Activated CD4-positive, CD25-positive, alpha-beta regulatory T cell treated with anti-CD3 and anti-CD28 coated beads, Interleukin-2, amount 50 U/mL, for 72 hours (primary cell): ENCODE results near the gene UCK2.
A peak's percentile ranks its signal among the peaks of the same experiment; 100 is the strongest.

Experiments used
- DNase-seq: peaks from one replicate; pipeline ENCODE4 v3.0.0; 2021

Gene UCK2

DNA sequence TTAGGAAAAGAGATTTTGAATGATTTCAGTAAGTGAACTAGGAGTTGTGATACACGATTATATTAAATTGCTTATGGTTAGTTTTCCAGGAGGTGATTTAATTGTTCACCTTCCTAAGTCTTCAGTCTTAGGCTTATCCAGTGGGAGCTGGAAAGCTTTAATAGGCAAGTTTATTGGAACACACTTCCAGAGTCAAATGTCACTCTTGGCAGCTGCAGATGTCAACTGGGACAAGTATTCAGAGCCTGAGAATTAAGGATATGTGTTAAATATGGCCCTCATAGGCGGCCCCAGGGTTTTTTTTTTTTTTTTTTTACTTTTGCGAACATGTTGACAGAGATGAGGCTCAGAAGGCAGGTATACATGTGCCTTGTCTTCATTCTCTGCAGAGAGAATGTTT lies 29.2 kb downstream of the UCK2 start:
- no peak for DNase-seq

DNA sequence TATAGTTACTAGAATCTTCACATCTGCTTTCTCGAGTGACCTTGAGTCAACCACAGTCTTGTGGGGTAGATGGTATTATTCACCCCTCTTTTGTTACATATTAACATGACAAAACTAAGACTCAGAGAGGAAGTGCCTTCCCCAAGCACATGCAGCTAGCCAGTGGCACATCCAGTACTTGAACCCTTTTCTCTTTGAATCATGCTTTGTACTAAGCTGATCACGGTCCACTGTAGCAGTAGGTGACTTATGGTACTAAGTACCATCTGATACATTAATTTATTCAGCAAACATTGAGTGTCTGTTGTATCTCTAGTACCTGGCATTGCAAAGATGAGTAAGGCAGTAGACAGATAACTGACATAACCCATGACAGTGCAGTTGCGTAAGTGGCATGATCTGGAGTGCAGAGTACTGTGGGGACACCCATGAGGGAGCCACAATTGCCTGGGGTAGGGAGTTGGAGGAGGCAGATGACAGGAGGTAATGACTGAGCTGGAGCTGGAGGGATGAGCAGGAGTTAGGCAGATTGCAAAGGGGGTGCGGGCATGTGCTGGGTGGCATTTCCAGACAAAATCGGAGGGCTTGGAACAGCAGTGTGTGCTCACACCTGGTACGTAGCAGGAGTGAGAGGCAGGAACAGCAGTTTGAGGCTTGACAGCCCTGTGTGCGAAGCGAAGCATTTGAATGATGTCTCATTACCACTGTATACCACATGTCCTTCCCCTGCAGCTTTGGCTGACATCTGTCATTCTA lies 29.8 kb downstream of the UCK2 start:
- no peak for DNase-seq

DNA sequence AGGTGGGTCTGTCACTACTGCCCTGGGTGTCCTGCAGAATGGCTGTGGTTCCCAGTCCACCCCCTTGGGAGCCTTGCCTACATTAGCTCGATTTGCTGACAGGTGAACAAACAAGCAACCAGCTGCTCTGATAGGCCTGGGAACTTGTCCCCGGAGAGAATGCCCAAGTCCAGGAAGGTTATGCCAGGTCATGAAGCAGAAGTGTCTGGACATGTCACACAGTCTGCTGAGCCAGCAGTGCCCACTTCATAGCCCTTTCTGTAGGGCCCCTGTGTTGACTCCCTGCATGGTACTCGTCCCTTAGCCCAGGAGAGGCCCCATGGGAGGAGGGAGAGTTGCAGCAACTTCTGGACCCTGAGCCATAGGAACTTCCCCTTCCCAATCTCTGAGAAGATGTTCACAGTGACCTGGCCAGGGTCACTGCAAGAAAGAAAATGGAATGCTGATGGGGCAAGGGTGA lies 31.0 kb downstream of the UCK2 start:
- no peak for DNase-seq

DNA sequence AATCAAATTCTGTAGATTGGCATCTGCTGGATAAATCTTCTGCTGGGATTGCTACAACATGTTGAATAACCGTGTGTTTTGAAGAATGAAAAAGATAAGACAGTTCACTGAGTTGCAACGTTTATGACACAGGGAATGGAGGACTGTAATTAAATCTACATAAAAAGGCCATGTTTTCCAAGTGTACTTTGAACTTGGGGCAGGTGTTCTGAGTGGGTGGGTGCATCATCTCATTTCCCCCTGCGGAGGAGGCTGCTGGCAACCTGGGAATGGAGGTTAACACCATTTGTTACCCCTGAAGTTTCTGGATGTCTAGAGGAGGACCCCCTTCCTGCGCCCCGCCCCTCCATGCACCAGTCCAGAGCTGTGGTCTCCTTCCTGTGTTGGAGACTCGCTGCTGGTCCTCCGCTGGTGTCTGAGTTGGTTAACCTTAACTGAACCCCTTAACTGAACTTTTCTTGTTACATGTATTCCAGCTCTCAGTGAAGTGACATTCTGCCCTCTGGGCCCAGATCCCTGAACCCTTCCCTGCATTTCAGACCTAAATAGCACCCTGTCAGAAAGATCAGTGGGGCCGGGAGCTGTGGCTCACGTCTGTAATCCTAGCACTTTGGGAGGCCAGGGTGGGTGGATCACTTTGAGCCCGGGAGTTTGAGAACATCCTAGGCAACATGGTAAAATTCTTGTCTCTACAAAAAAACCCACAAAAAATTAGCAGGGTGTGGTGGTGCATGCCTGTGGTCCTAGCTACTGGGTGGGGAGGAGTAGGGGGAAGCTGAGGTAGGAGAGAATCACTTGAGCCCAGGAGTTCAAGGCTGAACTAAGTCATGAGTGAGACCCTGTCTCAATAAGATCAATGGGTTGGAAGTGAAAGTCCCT lies 31.8 kb downstream of the UCK2 start:
- DNase-seq: no peak

DNA sequence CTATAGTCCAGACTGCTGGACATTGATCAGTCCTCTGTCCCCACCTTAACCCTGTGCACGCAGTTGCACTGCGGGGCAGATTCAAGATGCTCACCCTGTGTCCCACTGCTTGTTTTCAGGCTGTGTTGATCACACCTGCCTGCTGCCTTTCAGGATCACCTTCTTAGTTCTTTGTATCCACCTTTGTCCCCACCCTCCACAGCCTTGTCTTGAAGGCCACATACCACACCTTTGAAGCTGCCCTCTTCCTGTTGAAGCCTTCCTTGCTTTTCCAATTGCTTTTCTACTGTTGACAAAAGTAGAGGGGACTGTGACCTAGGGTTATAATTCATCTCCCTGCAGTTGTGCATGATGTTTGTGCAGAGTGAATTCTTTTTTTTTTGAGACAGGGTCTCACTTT lies 32.7 kb downstream of the UCK2 start:
- no peak for DNase-seq

DNA sequence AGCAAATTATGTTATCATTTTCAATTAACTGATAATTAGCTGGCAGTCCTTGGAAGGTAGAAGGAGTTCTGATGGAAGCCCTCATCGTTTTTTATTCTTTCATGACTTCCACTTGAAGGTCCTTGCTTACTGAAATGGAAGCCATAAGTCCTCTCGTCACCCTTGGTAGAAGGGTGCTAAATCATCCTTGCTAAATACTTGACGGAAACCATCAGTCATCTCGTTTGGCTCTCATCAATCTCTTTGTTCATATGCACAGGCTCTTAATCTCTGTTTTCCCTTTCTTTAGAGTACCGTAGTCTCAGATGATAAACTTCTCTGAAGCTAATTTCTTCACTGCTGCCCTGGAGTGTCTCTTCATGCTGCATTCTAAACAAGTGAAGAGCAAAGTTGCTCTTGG lies 34.5 kb downstream of the UCK2 start:
- no peak for DNase-seq

DNA sequence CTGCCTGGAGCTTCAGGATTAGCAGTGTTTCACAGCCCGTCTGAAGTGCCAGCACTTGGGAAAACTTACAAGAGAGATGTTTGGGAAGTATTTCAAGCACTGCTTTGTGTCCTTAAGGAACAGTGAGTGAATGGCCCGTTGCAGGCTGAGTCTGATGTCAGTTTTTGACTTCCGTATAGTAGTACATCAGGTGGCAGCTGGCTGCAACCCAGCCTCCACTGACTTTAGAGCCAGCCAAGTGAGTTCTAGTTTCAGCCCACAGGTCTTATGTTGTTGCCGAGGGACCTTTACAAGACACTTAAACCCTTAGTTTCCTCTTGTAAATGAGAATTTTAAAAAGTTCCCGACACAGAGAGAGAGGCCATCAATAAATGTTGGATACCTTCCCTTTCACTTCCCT lies 35.0 kb downstream of the UCK2 start:
- no peak for DNase-seq

DNA sequence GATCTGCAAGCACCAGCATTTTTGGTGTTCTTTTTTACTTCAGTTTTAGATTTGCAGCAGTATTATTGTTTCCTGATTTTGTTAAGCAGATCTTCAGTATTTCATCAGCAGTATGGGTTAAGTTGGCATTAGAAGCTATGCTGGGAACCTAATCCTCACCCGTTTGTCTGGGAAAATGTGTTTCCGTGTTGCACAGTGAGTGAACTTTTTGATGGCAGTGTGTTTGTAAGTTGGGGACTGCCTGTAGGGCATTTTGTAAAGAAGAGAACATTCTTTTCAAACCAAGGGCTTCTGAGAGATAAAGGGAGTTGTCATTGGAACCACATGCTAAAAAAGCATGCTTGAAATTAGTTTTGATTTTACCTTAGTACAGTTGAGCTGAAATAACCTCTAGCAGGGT lies 35.9 kb downstream of the UCK2 start:
- DNase-seq: no peak

DNA sequence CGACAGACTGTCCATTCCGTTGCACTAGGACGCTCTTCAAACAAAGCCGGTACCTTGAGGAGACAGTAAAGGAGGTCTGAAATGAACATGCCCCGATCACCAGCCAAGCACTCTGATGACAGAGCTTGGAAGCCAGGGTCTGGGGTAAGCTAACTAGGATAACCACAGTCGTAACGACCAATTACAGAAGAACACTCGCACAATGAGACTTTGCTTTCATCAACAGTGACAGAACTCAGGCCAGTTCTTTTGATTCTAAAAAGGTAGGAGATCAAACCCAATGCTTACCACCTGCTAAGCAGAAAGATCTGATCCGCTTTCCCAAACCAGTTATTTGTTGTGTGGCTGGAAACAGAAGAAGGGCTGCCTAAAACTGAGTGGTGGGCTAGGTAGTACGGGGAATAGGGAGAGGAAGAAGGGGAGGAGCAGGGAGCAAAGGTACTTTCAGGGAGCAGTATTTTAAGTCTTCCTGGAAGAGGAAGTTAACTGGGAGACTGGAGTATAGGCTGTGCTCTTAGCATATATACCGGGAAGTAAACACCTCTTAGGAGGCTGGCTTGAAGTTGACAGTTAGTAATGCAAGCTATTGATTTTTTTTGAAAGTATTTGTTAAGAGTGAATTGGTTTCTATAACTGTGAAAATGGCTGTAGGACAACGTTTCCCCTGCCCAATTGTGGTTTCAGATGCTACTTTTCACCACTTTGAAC lies 38.4 kb downstream of the UCK2 start:
- DNase-seq: no peak

DNA sequence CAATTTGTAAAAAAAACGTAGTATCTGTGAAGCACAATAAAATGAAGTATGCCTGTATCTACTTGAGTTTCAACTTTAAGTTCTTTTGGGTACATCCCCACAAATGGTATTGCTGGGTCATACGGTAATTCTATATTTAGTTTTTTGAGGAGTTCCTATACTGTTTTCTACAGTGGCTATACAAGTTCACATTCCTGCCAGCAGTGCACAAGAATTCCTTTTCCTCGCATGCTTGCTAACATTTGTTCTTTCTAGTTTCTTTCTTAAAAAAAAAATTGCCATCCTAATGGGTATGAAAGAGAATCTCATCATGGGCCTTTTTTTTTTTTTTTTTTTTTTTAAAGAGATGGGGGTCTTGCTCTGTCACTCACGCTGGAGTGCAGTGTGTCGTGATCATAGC lies 41.9 kb downstream of the UCK2 start:
- no peak for DNase-seq

DNA sequence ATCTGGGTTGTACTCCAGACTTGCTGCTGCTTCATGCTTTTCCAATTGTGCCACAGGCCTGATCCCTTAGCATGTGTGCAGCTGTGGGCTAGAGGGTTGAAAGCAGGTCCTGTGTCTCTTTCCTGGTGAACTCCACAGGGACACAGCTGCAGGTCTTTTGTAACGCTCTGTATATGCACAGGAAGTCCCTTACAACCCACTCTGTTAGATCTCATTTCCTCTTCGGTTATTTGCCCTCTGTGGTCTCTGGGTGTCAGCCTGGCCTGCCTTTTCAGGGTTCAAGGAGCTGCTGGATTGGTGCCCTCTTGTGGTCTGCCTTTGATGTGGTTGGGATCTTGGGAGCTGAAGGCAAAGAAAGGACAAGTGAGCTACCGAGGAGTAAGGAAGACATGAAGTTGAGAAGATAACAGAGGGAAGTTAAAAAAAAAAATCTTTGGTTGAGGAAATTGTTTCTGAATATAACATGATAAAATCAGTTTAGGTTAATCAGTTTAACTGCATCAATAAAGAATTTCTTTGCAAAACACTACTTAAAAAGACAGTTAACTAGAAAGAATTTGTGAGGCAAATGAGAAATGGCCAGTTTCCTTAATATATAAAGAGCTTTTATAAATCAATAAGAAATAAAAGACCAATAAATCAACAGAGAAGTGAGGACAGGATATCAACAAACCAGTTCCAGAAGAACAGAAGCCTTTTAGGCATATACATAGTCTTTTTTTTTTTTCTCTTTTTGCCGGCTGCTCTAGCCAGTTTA lies 44.1 kb downstream of the UCK2 start:
- DNase-seq: peak; percentile 33

DNA sequence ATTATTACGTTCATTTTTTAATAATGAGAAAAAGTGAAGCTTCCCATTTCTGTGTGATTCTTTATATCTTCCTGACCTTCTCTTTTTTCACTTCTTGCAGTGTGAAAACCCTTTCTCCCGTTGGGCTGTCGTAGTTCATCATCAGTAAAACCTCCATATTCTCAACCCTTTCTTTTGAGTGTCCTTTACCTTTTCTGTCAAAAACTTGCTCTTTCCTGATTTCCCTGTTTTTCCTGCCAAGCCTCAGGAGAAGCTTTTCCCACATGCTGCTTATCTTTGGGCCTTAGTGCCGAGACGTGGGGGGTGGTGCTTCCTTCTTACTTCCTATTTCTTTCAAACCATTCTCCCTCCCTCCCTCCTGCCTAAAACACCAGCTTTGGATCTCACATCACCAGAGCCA lies 46.1 kb downstream of the UCK2 start:
- DNase-seq: no peak

DNA sequence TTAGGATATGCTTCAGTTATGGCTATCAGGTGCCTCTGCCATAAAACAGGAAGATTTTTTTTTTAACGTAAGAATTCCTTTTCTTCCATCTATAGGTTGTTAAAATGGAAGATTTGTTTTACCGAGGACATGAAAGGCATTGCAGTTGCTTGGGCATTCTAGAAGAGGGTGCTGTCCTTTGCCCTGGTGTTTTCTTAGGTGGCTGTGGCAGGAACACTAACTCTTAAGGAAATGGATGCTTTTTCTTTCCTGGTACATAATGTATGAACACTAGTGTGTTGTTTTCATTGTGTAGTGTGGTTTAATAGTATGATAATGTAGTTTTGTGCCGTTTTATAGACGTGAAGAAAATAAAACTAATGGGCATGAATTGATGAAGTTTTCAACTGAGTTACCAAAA lies 47.2 kb downstream of the UCK2 start:
- no peak for DNase-seq

DNA sequence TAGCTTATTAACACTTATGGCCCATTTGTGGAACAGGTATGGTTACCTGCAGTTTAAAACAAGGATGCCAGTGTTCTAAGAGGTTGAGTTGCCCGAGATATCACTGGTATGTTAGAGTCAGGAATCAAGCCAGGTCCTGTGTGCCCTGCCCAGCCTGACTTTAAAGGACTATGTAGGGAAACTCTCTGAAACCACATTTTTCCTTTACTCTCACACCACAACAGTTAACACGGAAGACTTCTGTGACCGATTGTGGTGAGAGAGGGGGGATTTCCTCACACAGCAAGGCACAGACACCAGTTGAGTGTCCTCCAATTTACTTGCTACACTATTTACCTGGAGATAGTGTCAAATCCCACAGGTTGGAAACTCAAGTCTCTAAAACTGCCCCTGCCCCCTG lies 47.8 kb downstream of the UCK2 start:
- DNase-seq: no peak

DNA sequence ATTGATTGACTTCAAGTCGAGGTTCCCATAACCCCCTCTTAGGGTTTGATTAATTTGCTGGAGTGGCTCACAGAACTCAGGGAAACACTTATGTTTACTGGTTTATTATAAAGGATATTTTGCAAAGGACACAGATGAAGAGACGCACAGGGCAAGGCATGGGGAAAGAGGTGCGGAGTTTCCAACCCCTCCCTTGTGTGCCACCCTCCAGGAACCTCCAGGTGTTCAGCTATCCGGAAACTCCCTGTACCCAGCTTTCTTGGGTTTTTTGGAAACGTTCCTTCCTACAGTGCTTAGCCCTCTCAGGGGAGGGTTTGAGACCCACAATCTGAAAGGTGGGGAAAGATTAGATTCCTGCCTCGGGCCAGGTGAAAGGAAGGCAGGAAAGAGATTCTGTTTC lies 48.2 kb downstream of the UCK2 start:
- DNase-seq: no peak

DNA sequence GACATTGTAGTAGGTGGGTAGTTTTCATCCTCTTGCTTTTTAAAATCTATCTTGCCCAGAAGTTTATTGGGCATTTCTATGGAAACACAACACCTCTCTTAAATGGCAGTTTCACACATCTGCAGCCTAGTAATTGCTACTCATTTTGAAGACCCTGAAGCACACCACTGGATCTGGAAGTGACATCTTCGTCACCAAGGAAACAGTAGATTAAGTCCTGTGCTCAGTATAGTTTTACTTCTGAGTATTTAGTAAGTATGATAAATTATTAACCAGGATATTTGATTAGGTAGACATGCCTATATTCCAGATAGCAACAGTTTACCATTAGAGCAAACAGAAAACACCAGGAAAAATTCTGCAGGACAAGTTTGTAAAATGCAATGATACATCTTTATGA lies 48.7 kb downstream of the UCK2 start:
- no peak for DNase-seq

DNA sequence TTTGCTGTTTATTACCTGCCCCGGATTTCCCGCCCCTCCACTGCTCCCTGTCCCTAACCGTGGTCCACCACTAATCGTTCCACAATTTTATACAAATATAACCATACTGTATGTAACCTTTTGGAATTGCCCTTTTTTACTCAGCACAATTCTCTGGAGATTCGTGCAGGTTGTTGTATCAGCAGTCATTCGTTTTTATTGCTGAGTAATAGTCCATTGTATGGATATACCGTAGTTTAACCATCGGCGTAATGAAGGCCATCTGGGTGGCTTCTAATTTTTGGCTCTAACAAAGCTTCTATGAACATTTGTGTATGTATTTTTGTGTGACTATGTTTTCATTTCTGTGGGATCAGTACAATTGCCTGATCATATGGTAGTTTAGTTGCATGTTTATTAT lies 50.0 kb downstream of the UCK2 start:
- no peak for DNase-seq

DNA sequence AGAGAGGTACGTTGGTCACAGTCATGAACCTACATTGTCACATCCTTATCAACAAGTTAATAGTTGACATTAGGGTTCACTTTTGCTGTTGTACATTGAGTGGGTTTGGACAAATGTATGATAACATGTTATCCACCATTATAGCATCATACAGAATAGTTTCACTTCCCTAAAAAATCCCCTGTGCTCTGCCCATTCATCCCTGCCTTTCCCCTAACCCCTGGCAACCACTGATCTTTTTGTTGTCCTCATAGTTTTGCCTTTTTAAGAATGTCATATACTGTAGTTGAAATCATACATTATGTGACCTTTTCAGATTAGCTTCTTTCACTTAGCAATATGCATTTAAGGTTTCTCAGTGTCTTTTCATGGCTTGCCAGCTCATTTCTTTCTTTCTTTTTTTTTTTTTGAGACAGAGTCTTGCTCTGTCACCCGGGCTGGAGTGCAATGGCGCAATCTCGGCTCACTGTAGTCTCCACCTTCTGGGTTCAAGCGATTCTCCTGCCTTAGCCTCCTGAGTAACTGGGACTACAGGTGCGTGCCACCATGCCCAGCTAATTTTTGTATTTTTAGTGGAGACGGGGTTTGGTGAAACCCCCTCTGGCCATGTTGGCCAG lies 50.6 kb downstream of the UCK2 start:
- no peak for DNase-seq

DNA sequence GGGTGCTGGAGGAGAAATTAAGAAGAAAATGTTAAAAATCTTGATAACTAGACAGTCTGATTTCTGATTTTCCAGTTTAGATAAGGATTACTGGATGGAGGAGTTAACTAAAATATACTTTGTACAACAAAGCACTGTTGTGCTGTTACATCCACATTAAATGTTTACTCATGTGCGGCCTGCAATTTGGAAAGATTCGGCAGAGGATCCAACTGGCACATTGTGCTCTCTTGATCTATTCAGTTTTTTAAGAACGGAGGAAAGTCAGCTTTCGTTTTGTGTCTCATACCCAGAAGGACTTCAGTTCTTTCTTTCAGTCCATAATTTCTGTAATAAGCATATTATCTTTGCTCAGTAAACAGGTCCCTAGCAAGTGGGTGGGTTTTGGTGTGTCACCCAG lies 52.5 kb downstream of the UCK2 start:
- DNase-seq: no peak

DNA sequence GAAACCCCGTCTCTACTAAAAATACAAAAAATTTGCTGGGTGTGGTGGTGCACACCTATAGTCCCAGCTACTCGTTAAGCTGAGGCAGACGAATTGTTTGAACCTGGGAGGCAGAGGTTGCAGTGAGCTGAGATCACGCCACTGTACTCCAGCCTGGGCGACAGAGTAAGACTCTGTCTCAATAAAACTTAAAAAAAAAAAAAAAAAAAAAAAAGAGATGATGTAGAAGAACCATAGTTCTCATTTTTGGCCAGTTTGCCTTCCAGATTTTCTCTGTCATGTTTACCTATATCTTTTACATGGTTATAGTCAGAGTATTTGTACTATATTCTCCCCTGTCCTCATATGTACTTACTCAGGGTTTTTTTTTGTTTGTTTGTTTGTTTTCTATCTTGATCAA lies 53.6 kb downstream of the UCK2 start:
- DNase-seq: no peak

DNA sequence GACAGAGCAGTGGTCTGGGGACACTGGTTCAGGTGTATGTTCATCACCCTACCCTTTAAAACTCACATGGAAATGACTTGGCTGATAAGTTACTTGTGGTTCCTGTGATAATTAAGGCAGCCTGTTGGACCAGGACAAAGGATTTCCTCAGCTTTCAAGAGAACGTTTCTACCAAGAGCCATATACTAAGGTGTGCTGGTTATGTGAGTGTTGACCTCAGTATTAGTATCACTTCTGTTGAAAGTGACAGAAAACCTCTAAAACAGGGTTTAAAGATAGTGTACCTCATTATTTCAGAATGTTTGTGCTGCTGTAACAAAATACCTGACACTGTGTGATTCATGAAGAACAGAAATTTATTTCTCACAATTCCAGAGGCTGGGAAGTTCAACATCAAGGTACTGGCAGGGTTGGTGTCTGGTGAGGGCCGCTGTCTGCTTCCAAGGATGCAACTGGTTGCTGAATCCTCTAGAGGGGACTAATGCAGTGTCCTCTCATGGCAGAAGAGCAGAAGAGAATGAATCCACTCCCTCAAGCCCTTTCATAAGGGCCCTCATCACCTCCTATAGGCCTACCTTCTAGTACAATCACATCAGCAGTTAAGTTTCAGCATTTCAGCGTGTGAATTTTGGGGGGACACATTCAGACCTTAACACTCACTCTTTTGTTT lies 54.9 kb downstream of the UCK2 start:
- no peak for DNase-seq

DNA sequence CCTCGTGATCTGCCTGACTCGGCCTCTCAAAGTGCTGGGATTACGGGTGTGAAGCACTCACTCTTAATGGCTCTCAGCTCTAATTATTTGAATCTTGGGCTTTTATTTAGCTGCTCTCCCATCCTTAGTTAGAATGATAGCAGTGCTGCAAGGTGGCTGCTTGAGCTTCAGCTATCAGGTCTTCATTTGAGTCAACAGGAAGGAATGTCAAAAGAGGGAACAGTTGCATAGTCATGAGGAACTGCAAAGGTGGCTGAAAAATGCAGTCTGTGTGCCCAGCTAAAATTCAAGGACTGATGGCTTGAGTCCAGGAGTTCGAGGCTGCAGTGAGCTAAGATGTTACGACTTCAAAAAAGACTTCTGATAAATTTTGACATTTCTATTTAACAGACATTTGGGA lies 55.6 kb downstream of the UCK2 start:
- no peak for DNase-seq
